Choroid plexus epithelial cell (primary cell): Measurements from ENCODE around the gene ZNF175.
"Not testable (repeated sequence)": the region's sequence is repeated elsewhere in the genome, so short reads cannot be mapped to it uniquely, and the experiment has no call there.

Experiments used
- DNase-seq: peaks from one replicate; pipeline ENCODE4 v3.0.0-alpha.2; 2010; ENCODE audit warnings: low read depth
- H3K4me3 ChIP-seq: 2 replicates; pipeline ENCODE4 v1.5.1; 2011; ENCODE audit warnings: low read depth, mild to moderate bottlenecking, control low read depth, low read length, moderate library complexity
- CTCF ChIP-seq: conservative IDR thresholded peaks from 2 replicates; pipeline ENCODE4 v1.5.1; 2011; ENCODE audit warnings: low read depth, mild to moderate bottlenecking, control low read depth, inconsistent platforms, low read length, moderate library complexity

The ZNF175 gene

GRCh38 chr19:51628153-51628939 lies 57.3 kb downstream of the ZNF175 start:
- no peak for TF ChIP-seq CTCF
- DNase-seq = no peak
- H3K4me3 ChIP-seq = no peak overlapping the region

GRCh38 chr19:51630315-51630714 lies 59.2 kb downstream of the ZNF175 start, which contains the start of gene SIGLEC5:
Gene SIGLEC5 (minus strand): TSS chr19:51630401. CDS start chr19:51630335, 66 bp downstream.
- not testable (repeated sequence) for H3K4me3 ChIP-seq, DNase-seq

GRCh38 chr19:51632126-51632525 lies 61.0 kb downstream of the ZNF175 start:
- no peak for TF ChIP-seq CTCF
- DNase-seq = no peak
- no peak overlapping the region for H3K4me3 ChIP-seq

GRCh38 chr19:51637362-51637978 lies 66.4 kb downstream of the ZNF175 start:
- no peak overlapping the region for H3K4me3 ChIP-seq
- peak; percentile 38 for TF ChIP-seq CTCF
- DNase-seq = peak; percentile 11

- TF ChIP-seq CTCF = no peak
- DNase-seq = no peak
- no peak overlapping the region for H3K4me3 ChIP-seq
Measured at GRCh38 chr19:51639916-51640315, 68.8 kb downstream of the ZNF175 start.

- TF ChIP-seq CTCF = no peak
- DNase-seq = no peak
- H3K4me3 ChIP-seq = no peak overlapping the region
Measured at GRCh38 chr19:51640386-51640785, 69.3 kb downstream of the ZNF175 start.

GRCh38 chr19:51641648-51642047 lies 70.6 kb downstream of the ZNF175 start:
- DNase-seq = no peak
- no peak overlapping the region for H3K4me3 ChIP-seq
- TF ChIP-seq CTCF = no peak
